Thyroid gland (tissue), 4 donors: Measurements from ENCODE around the gene ZNF367.

ENCODE experiments used
- POLR2A ChIP-seq, 2 donors: fragments of 450-650 bp; IDR thresholded peaks; one replicate each; pipeline ENCODE4 v1.6.1; 2017; ENCODE audit warnings: antibody characterized with exemption in 2 of 2, mild to moderate bottlenecking in 2 of 2, moderate library complexity in 1 of 2
- TF ChIP-seq, protein P1 (sequence below), 6 experiments: fragments of 200-600 bp in 3 of 6; fragments of 450-650 bp in 3 of 6; sonication (generic) in 3 of 6; IDR thresholded peaks; one replicate each; pipeline ENCODE4 v1.5.1; 2016 to 2019; ENCODE audit warnings: antibody characterized with exemption in 6 of 6, mild to moderate bottlenecking in 2 of 6, inconsistent platforms in 1 of 6, moderate library complexity in 1 of 6

DNA sequence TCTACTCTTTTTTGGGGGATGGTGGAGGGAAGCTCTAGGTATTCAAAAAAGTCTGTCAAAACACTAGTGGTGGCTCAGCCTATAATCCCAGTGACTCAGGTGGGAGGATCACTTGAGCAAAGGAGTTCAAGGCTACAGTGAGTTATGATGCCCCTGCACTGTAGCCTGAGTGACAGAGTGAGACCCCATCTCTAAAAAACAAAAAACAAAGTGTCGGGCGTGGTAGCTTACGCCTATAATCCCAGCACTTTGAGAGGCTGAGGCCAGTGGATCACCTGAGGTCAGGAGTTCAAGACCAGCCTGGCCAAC, 18.9 kb downstream of the ZNF367 start:
- TF ChIP-seq, protein P1, sequence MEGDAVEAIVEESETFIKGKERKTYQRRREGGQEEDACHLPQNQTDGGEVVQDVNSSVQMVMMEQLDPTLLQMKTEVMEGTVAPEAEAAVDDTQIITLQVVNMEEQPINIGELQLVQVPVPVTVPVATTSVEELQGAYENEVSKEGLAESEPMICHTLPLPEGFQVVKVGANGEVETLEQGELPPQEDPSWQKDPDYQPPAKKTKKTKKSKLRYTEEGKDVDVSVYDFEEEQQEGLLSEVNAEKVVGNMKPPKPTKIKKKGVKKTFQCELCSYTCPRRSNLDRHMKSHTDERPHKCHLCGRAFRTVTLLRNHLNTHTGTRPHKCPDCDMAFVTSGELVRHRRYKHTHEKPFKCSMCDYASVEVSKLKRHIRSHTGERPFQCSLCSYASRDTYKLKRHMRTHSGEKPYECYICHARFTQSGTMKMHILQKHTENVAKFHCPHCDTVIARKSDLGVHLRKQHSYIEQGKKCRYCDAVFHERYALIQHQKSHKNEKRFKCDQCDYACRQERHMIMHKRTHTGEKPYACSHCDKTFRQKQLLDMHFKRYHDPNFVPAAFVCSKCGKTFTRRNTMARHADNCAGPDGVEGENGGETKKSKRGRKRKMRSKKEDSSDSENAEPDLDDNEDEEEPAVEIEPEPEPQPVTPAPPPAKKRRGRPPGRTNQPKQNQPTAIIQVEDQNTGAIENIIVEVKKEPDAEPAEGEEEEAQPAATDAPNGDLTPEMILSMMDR (IDR thresholded peaks at IDR 0.05), result no peak
- TF ChIP-seq POLR2A (IDR thresholded peaks at IDR 0.05), result no peak
